ENCODE data around the gene ALDH1A1. TPM values are rescaled to one million over a fixed set of nuclear protein-coding genes. Genes with fewer than 3 reads are reported as not detected.

The ALDH1A1 gene
- total RNA-seq, 1 experiment from 2014 or later: 1.9 TPM

GRCh38 chr9:72888067-72888466, 64.8 kb downstream of the ALDH1A1 start:
- Mint-ChIP-seq H3K4me3 (no peak overlapping the region), H3K36me3 (peaks cover 4% of the 10 kb centered on the region; the same call in 1 of the 2 replicates), H3K9me3 (peaks cover 18% of the 10 kb centered on the region), H3K27me3 (ENCODE audit: low read depth) (no peaks in the 10 kb centered on the region), H3K27ac (no peak overlapping the region), H3K4me1 (no peaks in the 10 kb centered on the region)
- ChIA-PET POLR2A (no interaction called here), CTCF (no interaction called here)
- DNase-seq (ENCODE audit: low spot score) (no peak), ATAC-seq (no peak)
- TF ChIP-seq, protein P1, sequence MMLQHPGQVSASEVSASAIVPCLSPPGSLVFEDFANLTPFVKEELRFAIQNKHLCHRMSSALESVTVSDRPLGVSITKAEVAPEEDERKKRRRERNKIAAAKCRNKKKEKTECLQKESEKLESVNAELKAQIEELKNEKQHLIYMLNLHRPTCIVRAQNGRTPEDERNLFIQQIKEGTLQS (CRISPR knock-in tag; conservative IDR thresholded peaks at IDR 0.05): no peak

- no peaks in the 10 kb centered on the region for H3K27me3 Mint-ChIP-seq (ENCODE audit: low read depth)
- CTCF ChIA-PET: no interaction called here
Measured at GRCh38 chr9:72886386-72886785, 66.5 kb downstream of the ALDH1A1 start.

GRCh38 chr9:72884508-72884907, 68.3 kb downstream of the ALDH1A1 start:
- POLR2A ChIA-PET: no interaction called here
- Mint-ChIP-seq H3K9me3 (peaks cover 18% of the 10 kb centered on the region), H3K4me1 (no peaks in the 10 kb centered on the region), H3K27me3 (ENCODE audit: low read depth) (no peaks in the 10 kb centered on the region), H3K27ac (no peak overlapping the region), H3K4me3 (no peak overlapping the region), H3K36me3 (peaks cover 4% of the 10 kb centered on the region; the same call in 1 of the 2 replicates)
- TF ChIP-seq MAX (CRISPR knock-in tag; IDR thresholded peaks at IDR 0.05) (no peak), ESRRA (CRISPR knock-in tag; IDR thresholded peaks at IDR 0.05; ENCODE audit: borderline replicate concordance) (no peak), SOX15 (CRISPR knock-in tag; IDR thresholded peaks at IDR 0.05) (no peak)
- CTCF ChIA-PET: no interaction called here
- ATAC-seq (no peak), DNase-seq (ENCODE audit: low spot score) (no peak)

More at GRCh38 chr9:72886386-72886785, 66.5 kb downstream of the ALDH1A1 start:
- TF ChIP-seq, protein P2, sequence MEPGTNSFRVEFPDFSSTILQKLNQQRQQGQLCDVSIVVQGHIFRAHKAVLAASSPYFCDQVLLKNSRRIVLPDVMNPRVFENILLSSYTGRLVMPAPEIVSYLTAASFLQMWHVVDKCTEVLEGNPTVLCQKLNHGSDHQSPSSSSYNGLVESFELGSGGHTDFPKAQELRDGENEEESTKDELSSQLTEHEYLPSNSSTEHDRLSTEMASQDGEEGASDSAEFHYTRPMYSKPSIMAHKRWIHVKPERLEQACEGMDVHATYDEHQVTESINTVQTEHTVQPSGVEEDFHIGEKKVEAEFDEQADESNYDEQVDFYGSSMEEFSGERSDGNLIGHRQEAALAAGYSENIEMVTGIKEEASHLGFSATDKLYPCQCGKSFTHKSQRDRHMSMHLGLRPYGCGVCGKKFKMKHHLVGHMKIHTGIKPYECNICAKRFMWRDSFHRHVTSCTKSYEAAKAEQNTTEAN (CRISPR knock-in tag; IDR thresholded peaks at IDR 0.05): no peak
- TF ChIP-seq ZNF138 (CRISPR knock-in tag; conservative IDR thresholded peaks at IDR 0.05) (no peak), ZNF232 (CRISPR knock-in tag; IDR thresholded peaks at IDR 0.05) (no peak), ARID4B (CRISPR knock-in tag; IDR thresholded peaks at IDR 0.05; ENCODE audit: borderline replicate concordance) (no peak), HMGA2 (CRISPR knock-in tag; IDR thresholded peaks at IDR 0.05) (no peak), E2F5 (CRISPR knock-in tag; IDR thresholded peaks at IDR 0.05) (no peak), SOX15 (CRISPR knock-in tag; IDR thresholded peaks at IDR 0.05) (no peak), JUN (CRISPR knock-in tag; IDR thresholded peaks at IDR 0.05) (no peak), ZBTB21 (CRISPR knock-in tag; IDR thresholded peaks at IDR 0.05; ENCODE audit: borderline replicate concordance) (no peak), ELF4 (CRISPR knock-in tag; IDR thresholded peaks at IDR 0.05; ENCODE audit: low read depth) (no peak), GRHL2 (CRISPR knock-in tag; IDR thresholded peaks at IDR 0.05; ENCODE audit: insufficient replicate concordance, severe bottlenecking) (no peak), ZNF263 (CRISPR knock-in tag; IDR thresholded peaks at IDR 0.05; ENCODE audit: low read depth) (no peak), ETV6 (CRISPR knock-in tag; IDR thresholded peaks at IDR 0.05) (no peak), MYBL2 (CRISPR knock-in tag; IDR thresholded peaks at IDR 0.05) (no peak), JAZF1 (CRISPR knock-in tag; IDR thresholded peaks at IDR 0.05) (no peak), GTF2I (CRISPR knock-in tag; conservative IDR thresholded peaks at IDR 0.05) (no peak)
- Mint-ChIP-seq H3K9me3 (peaks cover 18% of the 10 kb centered on the region), H3K27ac (no peak overlapping the region), H3K36me3 (peaks cover 4% of the 10 kb centered on the region; the same call in 1 of the 2 replicates), H3K4me1 (no peaks in the 10 kb centered on the region), H3K4me3 (no peak overlapping the region)
- ATAC-seq (no peak), DNase-seq (ENCODE audit: low spot score) (no peak)
- POLR2A ChIA-PET: no interaction called here
